C4-2B (cell line): ENCODE measurements around the gene TBC1D22A.

ENCODE experiments used
- CTCF ChIP-seq: fragments of 450-650 bp; conservative IDR thresholded peaks from 2 replicates; pipeline ENCODE4 v1.5.1; 2017; ENCODE audit warnings: mild to moderate bottlenecking
- ZFX ChIP-seq: fragments of 450-650 bp; IDR thresholded peaks from 2 replicates; pipeline ENCODE4 v1.6.1; 2017

GRCh38 chr22:46731246-46732040 lies 31.0 kb upstream of the TBC1D22A start:
- TF ChIP-seq CTCF: no peak
- TF ChIP-seq ZFX: no peak
